ENCODE data around the gene GNG14. TPM values are rescaled to one million over a fixed set of nuclear protein-coding genes. Genes with fewer than 3 reads are reported as not detected.

GNG14 gene
- total RNA-seq, 4 donors from 2014 or later: not detected

GRCh38 chr19:12667731-12668302, 20.0 kb upstream of the GNG14 start:
- Histone ChIP-seq H3K27me3 (no peaks in the 10 kb centered on the region), H3K9me3 (no peaks in the 10 kb centered on the region), H3K36me3 (no peaks in the 10 kb centered on the region), H3K27ac (no peak overlapping the region), H3K4me3 (peak overlapping the region in 1 of 2 donors; percentile 64), H3K4me1 (peaks cover 11 to 14% of the 10 kb centered on the region in 2 donors)
- intact Hi-C loops (cut with DNase I; ENCODE audit: low total_unique reads): no loop called here
- DNase-seq: no peak
- TF ChIP-seq POLR2A (IDR thresholded peaks at IDR 0.05): no peak

DNA sequence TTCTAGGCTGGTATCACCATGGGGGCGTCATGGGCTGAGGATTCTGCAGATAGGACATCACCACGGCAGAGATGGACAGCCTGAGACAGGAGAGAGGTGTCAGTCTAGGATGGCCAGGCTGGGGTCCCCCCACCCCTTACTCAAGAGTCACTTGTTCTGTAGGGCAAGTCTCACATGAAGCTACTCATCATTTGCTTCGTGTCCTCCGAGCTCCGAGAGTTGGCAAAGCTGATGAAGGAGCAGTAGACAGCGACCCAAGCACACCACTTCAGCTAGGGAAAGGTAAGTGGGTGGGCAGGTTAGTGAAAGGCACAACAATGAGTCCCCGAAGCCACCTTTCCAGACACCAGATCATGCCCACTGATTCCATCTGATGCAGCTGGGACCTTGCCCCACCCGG, 19.5 kb upstream of the GNG14 start:
- H3K36me3 ChIP-seq: no peaks in the 10 kb centered on the region
- H3K27me3 ChIP-seq: no peaks in the 10 kb centered on the region
- peaks cover 11 to 14% of the 10 kb centered on the region in 2 donors for H3K4me1 ChIP-seq
- peak overlapping the region; percentile 64 to 98 for H3K4me3 ChIP-seq
- no peaks in the 10 kb centered on the region for H3K9me3 ChIP-seq
- TF ChIP-seq POLR2A (IDR thresholded peaks at IDR 0.05) (no peak), CTCF (IDR thresholded peaks at IDR 0.05) (no peak)
- H3K27ac ChIP-seq: peak overlapping the region; percentile 95 to 99
- no peak for DNase-seq
- intact Hi-C loops (cut with DNase I; ENCODE audit: low total_unique reads): no loop called here

GRCh38 chr19:12668932-12669269, 18.9 kb upstream of the GNG14 start:
- H3K4me3 ChIP-seq: peak overlapping the region; percentile 64 to 98
- peak overlapping the region; percentile 95 to 99 for H3K27ac ChIP-seq
- H3K4me1 ChIP-seq: peaks cover 11 to 14% of the 10 kb centered on the region in 2 donors
- H3K36me3 ChIP-seq: no peaks in the 10 kb centered on the region
- no peaks in the 10 kb centered on the region for H3K27me3 ChIP-seq
- TF ChIP-seq POLR2A (IDR thresholded peaks at IDR 0.05) (no peak), CTCF (IDR thresholded peaks at IDR 0.05) (no peak)
- peak; percentile 47 to 54 for DNase-seq
- no peaks in the 10 kb centered on the region for H3K9me3 ChIP-seq
- intact Hi-C loops (cut with DNase I; ENCODE audit: low total_unique reads): no loop called here

DNA sequence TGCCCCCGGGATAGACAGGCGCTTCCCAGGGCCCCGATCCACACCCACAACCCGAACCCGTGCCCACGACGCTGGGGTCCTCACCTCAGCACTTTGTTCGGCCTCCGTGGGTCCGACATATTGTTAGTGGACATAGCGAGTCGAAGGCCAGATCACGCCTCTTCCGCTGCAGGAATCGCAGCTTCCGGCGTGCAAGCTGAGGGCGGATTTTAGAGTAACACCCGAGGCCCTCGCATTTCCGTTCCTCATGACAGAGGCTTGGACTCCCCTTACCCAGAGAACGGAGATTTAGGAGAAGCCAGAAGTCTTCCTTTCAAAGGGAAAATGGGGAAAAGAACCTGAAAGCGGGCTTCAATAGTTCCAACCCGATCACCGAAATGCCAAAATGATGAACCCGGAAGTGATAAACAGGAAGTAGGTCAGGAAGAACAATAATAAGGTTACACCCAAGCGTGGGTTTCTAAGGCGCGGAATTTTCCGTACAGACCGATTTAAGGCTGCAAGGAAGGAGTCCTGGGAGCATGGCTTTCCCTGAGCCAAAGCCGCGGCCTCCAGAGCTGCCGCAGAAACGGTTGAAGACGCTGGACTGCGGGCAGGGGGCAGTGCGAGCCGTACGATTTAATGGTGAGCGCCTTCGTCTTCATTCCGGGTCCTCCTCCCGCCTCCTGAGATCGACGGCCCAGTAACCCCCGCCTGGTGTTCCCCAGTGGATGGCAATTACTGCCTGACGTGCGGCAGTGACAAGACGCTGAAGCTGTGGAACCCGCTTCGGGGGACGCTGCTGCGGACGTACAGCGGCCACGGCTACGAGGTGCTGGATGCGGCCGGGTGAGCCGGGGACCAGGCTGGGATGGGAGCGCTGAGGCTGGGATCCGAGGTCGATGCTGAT, 18.3 kb upstream of the GNG14 start:
- peak; percentile 72 to 78 for DNase-seq
- intact Hi-C loops (cut with DNase I; ENCODE audit: low total_unique reads): no loop called here
- no peaks in the 10 kb centered on the region for H3K9me3 ChIP-seq
- no peaks in the 10 kb centered on the region for H3K27me3 ChIP-seq
- peak overlapping the region; percentile 95 to 99 for H3K27ac ChIP-seq
- peaks cover 11 to 14% of the 10 kb centered on the region in 2 donors for H3K4me1 ChIP-seq
- TF ChIP-seq POLR2A (IDR thresholded peaks at IDR 0.05): peak in 1 of 2 donors; percentile 27
- TF ChIP-seq CTCF (IDR thresholded peaks at IDR 0.05): peak in 1 of 4 experiments; percentile 6
- H3K36me3 ChIP-seq: no peaks in the 10 kb centered on the region
- peak overlapping the region; percentile 64 to 98 for H3K4me3 ChIP-seq

GRCh38 chr19:12670159-12670928, 17.5 kb upstream of the GNG14 start:
- DNase-seq: no peak
- intact Hi-C loops (cut with DNase I; ENCODE audit: low total_unique reads): no loop called here
- peaks cover 11 to 14% of the 10 kb centered on the region in 2 donors for H3K4me1 ChIP-seq
- no peaks in the 10 kb centered on the region for H3K9me3 ChIP-seq
- peak overlapping the region; percentile 64 to 98 for H3K4me3 ChIP-seq
- TF ChIP-seq CTCF (IDR thresholded peaks at IDR 0.05) (no peak), POLR2A (IDR thresholded peaks at IDR 0.05) (no peak)
- no peaks in the 10 kb centered on the region for H3K36me3 ChIP-seq
- H3K27me3 ChIP-seq: no peaks in the 10 kb centered on the region
- H3K27ac ChIP-seq: peak overlapping the region; percentile 95 to 99
